Activated CD4-positive, alpha-beta T cell treated with anti-CD3 and anti-CD28 coated beads for 36 hours (primary cell): Measurements from ENCODE around the gene SAMD4A. TPM values are rescaled to one million over a fixed set of nuclear protein-coding genes. Genes with fewer than 3 reads are reported as not detected.

Experiments used
- ATAC-seq: fragments of 200-7000 bp; cut with Tn5 transposase; one replicate; pipeline ENCODE4 v1.10.0; 2021; ENCODE audit warnings: mild to moderate bottlenecking, moderate library complexity
- CTCF ChIA-PET: fragments of 350-600 bp; sonication (Branson Sonifier 250); formaldehyde crosslinking; loops from one replicate; lab custom pipeline; 2021; ENCODE audit warnings: antibody characterized with exemption; lab: Charles Lee
- POLR2A ChIA-PET: fragments of 350-600 bp; sonication (Branson Sonifier 250); formaldehyde crosslinking; loops from one replicate; lab custom pipeline; 2021; ENCODE audit warnings: antibody characterized with exemption, inconsistent platforms; lab: Charles Lee
- DNase-seq: peaks from one replicate; pipeline ENCODE4 v3.0.0-alpha.2; 2020
- H3K27ac Mint-ChIP-seq: one replicate; pipeline ENCODE4 v1.8.0; 2021; ENCODE audit warnings: mixed read lengths
- H3K27me3 Mint-ChIP-seq: one replicate; pipeline ENCODE4 v1.8.0; 2021; ENCODE audit warnings: mixed read lengths
- H3K36me3 Mint-ChIP-seq: one replicate; pipeline ENCODE4 v1.8.0; 2021; ENCODE audit warnings: low read depth, mixed read lengths
- H3K4me1 Mint-ChIP-seq: one replicate; pipeline ENCODE4 v1.8.0; 2021; ENCODE audit warnings: mixed read lengths
- H3K4me3 Mint-ChIP-seq: one replicate; pipeline ENCODE4 v1.8.0; 2021; ENCODE audit warnings: mild to moderate bottlenecking, moderate library complexity, mixed read lengths
- H3K9me3 Mint-ChIP-seq: one replicate; pipeline ENCODE4 v1.8.0; 2021; ENCODE audit warnings: low read depth, mixed read lengths
- intact Hi-C, 2 experiments: fragments of 100-400 bp; cut with DNase I in 1 of 2; cut with micrococcal nuclease in 1 of 2; formaldehyde crosslinking; loops; one replicate each; pipeline versions ENCODE4 v1.14.2 to v1.15.1; 2022 to 2024; cut with DNase I, micrococcal nuclease
- total RNA-seq, 2 experiments: library from RNA; stranded (reverse); gene quantifications; one replicate each; pipeline ENCODE4 v1.2.3, GENCODE V29; 2021

SAMD4A gene
- total RNA-seq, 2 experiments from 2014 or later: 2.7 to 2.8 TPM

- H3K4me3 Mint-ChIP-seq: no peak overlapping the region
- intact Hi-C loops: no loop called here
- ATAC-seq (no peak), DNase-seq (no peak)
- H3K36me3 Mint-ChIP-seq: no peaks in the 10 kb centered on the region
- no peak overlapping the region for H3K27ac Mint-ChIP-seq
- H3K9me3 Mint-ChIP-seq: no peaks in the 10 kb centered on the region
- H3K4me1 Mint-ChIP-seq: peaks cover 8% of the 10 kb centered on the region
- CTCF ChIA-PET: interaction anchor here (1.0 to 3.8 kb wide), 3 partner anchors 11 to 220 kb away, joined by 3 to 11 read pairs (median 4); no protein-coding TSS in a partner anchor
- POLR2A ChIA-PET: no interaction called here
- peaks cover 6% of the 10 kb centered on the region for H3K27me3 Mint-ChIP-seq
Observed at GRCh38 chr14:54784657-54785056, 217.7 kb downstream of the SAMD4A start.

- Mint-ChIP-seq H3K4me3 (no peak overlapping the region), H3K36me3 (no peaks in the 10 kb centered on the region), H3K27me3 (peaks cover 6% of the 10 kb centered on the region), H3K9me3 (no peaks in the 10 kb centered on the region), H3K4me1 (peaks cover 8% of the 10 kb centered on the region), H3K27ac (no peak overlapping the region)
- DNase-seq: no peak
- no peak for ATAC-seq
- POLR2A ChIA-PET: no interaction called here
- CTCF ChIA-PET: interaction anchor here (0.6 to 3.8 kb wide), 5 partner anchors 11 to 221 kb away, joined by 3 to 11 read pairs (median 4); no protein-coding TSS in a partner anchor
- intact Hi-C loops: no loop called here
Observed at GRCh38 chr14:54785136-54785777, 218.3 kb downstream of the SAMD4A start.

DNA sequence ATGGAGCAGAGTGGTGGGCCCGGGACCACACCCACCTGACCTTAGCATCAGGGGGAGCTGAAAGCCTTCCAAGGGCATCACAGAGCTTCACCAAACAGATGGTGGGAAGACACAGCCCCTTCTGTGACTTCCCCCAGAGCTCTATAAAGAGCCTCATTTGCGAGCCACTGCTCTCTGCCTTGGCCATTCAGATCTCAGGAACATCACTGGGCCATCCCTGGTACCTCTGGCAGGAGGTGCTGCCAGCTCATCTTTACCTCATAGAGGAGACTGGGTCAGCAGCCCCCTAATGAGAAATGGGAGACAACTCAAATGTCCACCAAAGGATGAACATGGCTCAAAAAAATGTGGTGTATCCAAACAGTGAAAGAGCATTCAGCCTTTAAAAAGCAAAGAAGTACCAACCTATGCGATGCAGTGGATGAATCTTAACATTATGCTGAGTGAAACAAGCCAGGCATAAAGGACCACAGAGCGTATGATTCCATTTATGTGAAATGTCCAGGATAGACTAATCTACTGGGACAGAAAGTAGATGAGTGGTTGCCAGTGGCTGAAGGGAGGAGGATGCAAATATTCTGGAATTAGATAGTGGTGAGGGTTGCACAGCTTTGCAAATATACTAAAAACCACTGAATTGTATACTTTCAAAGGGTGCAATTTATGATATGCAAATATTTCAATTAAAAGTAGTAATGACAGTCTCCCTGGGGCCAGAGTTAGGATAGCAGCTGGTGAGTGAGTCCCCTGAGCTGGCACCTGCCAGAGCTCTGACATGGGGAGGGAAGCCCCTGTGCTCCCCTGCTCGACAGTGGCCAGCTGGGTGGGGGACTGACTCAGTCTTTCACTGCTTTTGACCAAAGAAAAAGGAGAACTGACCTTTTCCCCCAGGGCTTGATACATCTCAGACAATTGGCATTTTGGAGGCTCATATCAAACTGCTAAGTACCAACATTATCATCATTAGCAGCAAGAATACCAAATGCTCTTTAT is 219.1 kb downstream of the SAMD4A start:
- CTCF ChIA-PET: interaction anchor here (0.6 to 3.8 kb wide), 6 partner anchors 12 to 314 kb away, joined by 3 to 11 read pairs (median 4); no protein-coding TSS in a partner anchor
- H3K27ac Mint-ChIP-seq: no peak overlapping the region
- H3K9me3 Mint-ChIP-seq: no peaks in the 10 kb centered on the region
- H3K4me1 Mint-ChIP-seq: peaks cover 8% of the 10 kb centered on the region
- intact Hi-C loops: no loop called here
- H3K4me3 Mint-ChIP-seq: no peak overlapping the region
- ATAC-seq (no peak), DNase-seq (no peak)
- H3K27me3 Mint-ChIP-seq: peaks cover 2% of the 10 kb centered on the region
- POLR2A ChIA-PET: no interaction called here
- no peaks in the 10 kb centered on the region for H3K36me3 Mint-ChIP-seq

- Mint-ChIP-seq H3K4me1 (peaks cover 8% of the 10 kb centered on the region), H3K9me3 (no peaks in the 10 kb centered on the region), H3K36me3 (no peaks in the 10 kb centered on the region), H3K27ac (no peak overlapping the region), H3K4me3 (no peak overlapping the region), H3K27me3 (peaks cover 2% of the 10 kb centered on the region)
- ATAC-seq: no peak
- no peak for DNase-seq
- POLR2A ChIA-PET: no interaction called here
- CTCF ChIA-PET: interaction anchor here (1.0 to 3.8 kb wide), 3 partner anchors 13 to 19 kb away, joined by 3 to 11 read pairs (median 4); no protein-coding TSS in a partner anchor
- intact Hi-C loops: no loop called here
Observed at GRCh38 chr14:54786838-54787237, 219.9 kb downstream of the SAMD4A start.

DNA sequence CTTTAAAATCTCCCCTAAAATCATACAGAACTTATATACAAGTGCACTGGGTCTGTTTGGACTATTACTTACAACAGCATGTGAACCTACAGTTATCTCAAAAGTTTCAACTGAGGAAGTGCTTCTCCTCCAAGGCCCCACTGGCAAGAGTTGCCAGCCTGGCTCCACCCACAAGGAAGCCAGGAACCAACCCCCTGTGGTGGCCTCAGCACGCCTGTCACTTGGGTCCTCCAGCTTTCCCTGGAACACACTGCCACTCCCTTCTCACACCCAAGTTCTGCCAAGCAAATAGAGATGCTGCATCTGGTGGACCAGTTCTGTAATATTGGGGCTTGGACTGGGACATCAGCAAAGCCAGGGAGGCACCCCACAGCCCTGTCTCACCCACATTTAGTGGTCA is 220.3 kb downstream of the SAMD4A start:
- intact Hi-C loops: no loop called here
- POLR2A ChIA-PET: no interaction called here
- H3K4me3 Mint-ChIP-seq: no peak overlapping the region
- CTCF ChIA-PET: interaction anchor here (1.0 to 3.8 kb wide), 2 partner anchors 13 to 19 kb away, joined by 3 to 11 read pairs; no protein-coding TSS in a partner anchor
- peaks cover 8% of the 10 kb centered on the region for H3K4me1 Mint-ChIP-seq
- no peaks in the 10 kb centered on the region for H3K9me3 Mint-ChIP-seq
- no peaks in the 10 kb centered on the region for H3K36me3 Mint-ChIP-seq
- H3K27ac Mint-ChIP-seq: no peak overlapping the region
- H3K27me3 Mint-ChIP-seq: peaks cover 2% of the 10 kb centered on the region
- DNase-seq (no peak), ATAC-seq (no peak)

DNA sequence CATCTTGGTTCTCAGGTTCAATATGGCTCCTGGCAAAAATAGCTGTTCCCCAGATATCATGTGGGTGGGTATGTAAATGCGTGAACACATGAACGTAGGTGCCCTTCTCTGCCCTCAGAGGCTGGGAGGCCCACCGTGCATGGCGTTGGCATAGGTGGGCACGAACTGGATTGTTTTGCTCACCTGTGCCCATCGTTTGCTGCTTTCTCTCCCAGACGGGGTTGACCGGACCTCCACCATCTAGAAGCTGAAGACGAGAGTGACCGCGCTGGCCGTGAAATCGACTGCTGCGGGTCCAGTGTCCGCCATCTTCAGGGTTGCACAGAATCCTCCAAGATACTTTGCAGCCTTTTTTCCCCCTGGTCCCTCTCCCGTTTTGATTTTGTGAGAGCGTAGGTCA is 221.8 kb downstream of the SAMD4A start:
- Mint-ChIP-seq H3K36me3 (no peaks in the 10 kb centered on the region), H3K9me3 (no peaks in the 10 kb centered on the region), H3K27ac (no peak overlapping the region), H3K4me3 (no peak overlapping the region), H3K27me3 (no peaks in the 10 kb centered on the region), H3K4me1 (no peaks in the 10 kb centered on the region)
- intact Hi-C loops: no loop called here
- ChIA-PET CTCF (interaction anchor here (0.8 to 2.0 kb wide), 2 partner anchors 11 to 62 kb away, joined by 3 to 4 read pairs; no protein-coding TSS in a partner anchor), POLR2A (interaction anchor here (0.6 kb wide), 1 partner anchor 167 kb away, joined by 3 read pairs; no protein-coding TSS in a partner anchor)
- DNase-seq (no peak), ATAC-seq (no peak)

DNA sequence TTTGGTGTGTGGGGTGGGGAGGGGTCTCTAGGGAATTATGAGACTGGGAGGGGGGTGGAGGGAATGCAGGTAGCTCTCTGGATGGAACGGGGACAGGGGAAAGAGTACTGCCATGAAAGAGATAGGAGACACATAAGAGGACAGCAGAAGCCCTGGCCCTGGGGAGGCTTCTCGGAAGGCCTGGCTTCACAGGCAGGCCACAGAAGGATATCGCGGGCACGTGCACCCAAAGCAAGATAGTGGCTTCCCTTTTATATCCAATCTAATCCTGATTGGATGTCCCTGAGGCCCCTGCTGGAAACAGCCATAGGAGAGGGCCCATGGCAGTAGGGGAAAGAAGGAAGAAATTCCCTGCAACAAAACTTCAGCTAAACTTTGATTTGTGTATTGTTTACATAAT is 222.2 kb downstream of the SAMD4A start:
- ChIA-PET CTCF (interaction anchor here (0.8 to 2.0 kb wide), 3 partner anchors 12 to 62 kb away, joined by 3 to 4 read pairs (median 3); no protein-coding TSS in a partner anchor), POLR2A (no interaction called here)
- Mint-ChIP-seq H3K27ac (no peak overlapping the region), H3K36me3 (no peaks in the 10 kb centered on the region), H3K4me1 (no peaks in the 10 kb centered on the region), H3K27me3 (no peaks in the 10 kb centered on the region), H3K4me3 (no peak overlapping the region), H3K9me3 (no peaks in the 10 kb centered on the region)
- ATAC-seq: no peak
- no peak for DNase-seq
- intact Hi-C loops: no loop called here

GRCh38 chr14:54789781-54790480 is 223.0 kb downstream of the SAMD4A start:
- no peaks in the 10 kb centered on the region for H3K36me3 Mint-ChIP-seq
- CTCF ChIA-PET: interaction anchor here (0.6 to 2.0 kb wide), 5 partner anchors 13 to 278 kb away, joined by 3 to 4 read pairs (median 3); no protein-coding TSS in a partner anchor
- peaks cover 3% of the 10 kb centered on the region for H3K27me3 Mint-ChIP-seq
- ATAC-seq: no peak
- no peak overlapping the region for H3K4me3 Mint-ChIP-seq
- H3K4me1 Mint-ChIP-seq: no peaks in the 10 kb centered on the region
- intact Hi-C loops: no loop called here
- POLR2A ChIA-PET: no interaction called here
- no peak for DNase-seq
- H3K9me3 Mint-ChIP-seq: no peaks in the 10 kb centered on the region
- H3K27ac Mint-ChIP-seq: no peak overlapping the region

GRCh38 chr14:54791001-54791400 is 224.1 kb downstream of the SAMD4A start:
- DNase-seq: no peak
- intact Hi-C loops: no loop called here
- no peak overlapping the region for H3K27ac Mint-ChIP-seq
- ChIA-PET CTCF (interaction anchor here (0.6 to 0.8 kb wide), 2 partner anchors 14 to 30 kb away, joined by 3 read pairs; no protein-coding TSS in a partner anchor), POLR2A (no interaction called here)
- H3K4me1 Mint-ChIP-seq: no peaks in the 10 kb centered on the region
- H3K9me3 Mint-ChIP-seq: peaks cover 3% of the 10 kb centered on the region
- H3K4me3 Mint-ChIP-seq: no peak overlapping the region
- H3K27me3 Mint-ChIP-seq: peaks cover 3% of the 10 kb centered on the region
- no peaks in the 10 kb centered on the region for H3K36me3 Mint-ChIP-seq
- no peak for ATAC-seq

- Mint-ChIP-seq H3K4me1 (no peaks in the 10 kb centered on the region), H3K27ac (no peak overlapping the region), H3K9me3 (peaks cover 3% of the 10 kb centered on the region), H3K27me3 (peaks cover 3% of the 10 kb centered on the region), H3K36me3 (no peaks in the 10 kb centered on the region), H3K4me3 (no peak overlapping the region)
- no peak for DNase-seq
- ChIA-PET POLR2A (no interaction called here), CTCF (interaction anchor here (0.7 to 2.1 kb wide), 7 partner anchors 12 to 368 kb away, joined by 3 to 8 read pairs (median 3); no protein-coding TSS in a partner anchor)
- ATAC-seq: no peak
- intact Hi-C loops: no loop called here
Observed at GRCh38 chr14:54792288-54792687, 225.4 kb downstream of the SAMD4A start.
